Heart left ventricle (tissue), 13 donors: Measurements from ENCODE around the gene CSTA.

Experiments used
- POLR2A ChIP-seq, 2 donors: fragments of 450-650 bp; IDR thresholded peaks; one replicate each; pipeline ENCODE4 v1.6.1; 2017; ENCODE audit warnings: antibody characterized with exemption in 2 of 2, mild to moderate bottlenecking in 2 of 2, moderate library complexity in 2 of 2
- TF ChIP-seq, protein P1 (sequence below), 12 donors: fragments of 200-600 bp; sonication (generic) in 4 of 12; IDR thresholded peaks; one replicate each; pipeline versions ENCODE4 v1.5.0 to v1.8.0; 2018 to 2022; ENCODE audit warnings: antibody characterized with exemption in 12 of 12, mild to moderate bottlenecking in 5 of 12
- donor health status: ischemic (EF 13 %, LVEDD 7.1; RV severe dilation, severe dysfunction).
- donor health status: DM: no; HTN: yes; CAD: no.
- donor health status: DM: no; HTN: no; CAD: no.
- donor health status: ischemic (EF 25% LVEDD 6.9; RV normal size, moderate dysfunction).
- donor health status: ischemic (EF 25% LVEDD 5.7; RV mildly dilated, moderate dysfunction).
- donor health status: ischemic (EF 35%, LVEDD 5.7; RV mildly dilated, moderate dysfunction).
- donor health status: nonischemic (EF 11% LVEDD 7.7; RV severe dilation, severe dysfunction).
- donor health status: DM: yes; HTN: yes; CAD: no.
- donor health status: PGD.
- donor health status: ischemic (EF 29% LVEDD 5.4; RV normal size, mild dysfunction).
- donor health status: nonischemic (EF 23%, LVEDD 6.1; RV moderate dilation, normal function).

DNA sequence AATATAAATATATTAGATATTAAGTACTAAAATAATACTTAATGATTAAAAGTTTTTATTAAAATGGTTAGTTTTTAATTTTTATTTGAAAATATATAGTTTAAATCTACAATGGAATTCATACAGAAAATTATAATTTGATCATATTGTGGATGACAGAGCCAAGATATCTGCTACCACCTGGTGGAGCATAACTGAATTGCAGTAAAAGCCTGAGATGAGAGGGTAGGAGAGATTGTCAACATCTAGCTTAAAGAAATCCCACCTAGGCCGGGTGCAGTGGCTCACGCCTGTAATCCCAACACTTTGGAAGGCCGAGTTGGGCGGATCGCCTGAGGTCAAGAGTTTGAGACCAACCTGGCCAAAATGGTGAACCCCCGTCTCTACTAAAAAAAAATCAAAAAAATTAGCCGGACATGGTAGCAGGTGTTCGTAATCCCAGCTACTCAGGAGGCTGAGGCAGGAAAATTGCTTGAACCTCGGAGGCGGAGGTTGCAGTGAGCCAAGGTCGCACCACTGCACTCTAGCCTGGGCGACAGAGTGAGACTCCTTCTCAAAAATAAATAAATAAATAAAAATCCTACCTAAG, 25.1 kb upstream of the CSTA start:
- TF ChIP-seq, protein P1, sequence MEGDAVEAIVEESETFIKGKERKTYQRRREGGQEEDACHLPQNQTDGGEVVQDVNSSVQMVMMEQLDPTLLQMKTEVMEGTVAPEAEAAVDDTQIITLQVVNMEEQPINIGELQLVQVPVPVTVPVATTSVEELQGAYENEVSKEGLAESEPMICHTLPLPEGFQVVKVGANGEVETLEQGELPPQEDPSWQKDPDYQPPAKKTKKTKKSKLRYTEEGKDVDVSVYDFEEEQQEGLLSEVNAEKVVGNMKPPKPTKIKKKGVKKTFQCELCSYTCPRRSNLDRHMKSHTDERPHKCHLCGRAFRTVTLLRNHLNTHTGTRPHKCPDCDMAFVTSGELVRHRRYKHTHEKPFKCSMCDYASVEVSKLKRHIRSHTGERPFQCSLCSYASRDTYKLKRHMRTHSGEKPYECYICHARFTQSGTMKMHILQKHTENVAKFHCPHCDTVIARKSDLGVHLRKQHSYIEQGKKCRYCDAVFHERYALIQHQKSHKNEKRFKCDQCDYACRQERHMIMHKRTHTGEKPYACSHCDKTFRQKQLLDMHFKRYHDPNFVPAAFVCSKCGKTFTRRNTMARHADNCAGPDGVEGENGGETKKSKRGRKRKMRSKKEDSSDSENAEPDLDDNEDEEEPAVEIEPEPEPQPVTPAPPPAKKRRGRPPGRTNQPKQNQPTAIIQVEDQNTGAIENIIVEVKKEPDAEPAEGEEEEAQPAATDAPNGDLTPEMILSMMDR (IDR thresholded peaks at IDR 0.05): peak in 9 of 12 donors; percentile 9 to 49 (median 29)
- no peak for TF ChIP-seq POLR2A (IDR thresholded peaks at IDR 0.05)
